ENCODE measurements around the gene CD86.
"Not testable (repeated sequence)": the region's sequence is repeated elsewhere in the genome, so short reads cannot be mapped to it uniquely, and the experiment has no call there.

Gene CD86

GRCh38 chr3:122055215-122055614 is at the start of gene CD86:
TSS of gene CD86 (plus strand) at chr3:122055362. CDS start at chr3:122055490, 128 bp downstream.
- DNase-seq (ENCODE audit: low spot score): no peak

GRCh38 chr3:122006267-122006666 is 48.9 kb upstream of the CD86 start:
- no peak for DNase-seq (ENCODE audit: low spot score)

- DNase-seq (ENCODE audit: low spot score): no peak
These were observed 47.0 kb upstream of the CD86 start for GRCh38 chr3:122008166-122008565.

GRCh38 chr3:122010506-122010905 is 44.7 kb upstream of the CD86 start:
- DNase-seq (ENCODE audit: low spot score): no peak

GRCh38 chr3:122011396-122011795 is 43.8 kb upstream of the CD86 start:
- DNase-seq (ENCODE audit: low spot score): no peak

GRCh38 chr3:122012821-122013220 is 42.3 kb upstream of the CD86 start:
- no peak for DNase-seq (ENCODE audit: low spot score)

- DNase-seq (ENCODE audit: low spot score): no peak
These were observed 41.7 kb upstream of the CD86 start for GRCh38 chr3:122013448-122013925.

- no peak for DNase-seq (ENCODE audit: low spot score)
These were observed 40.4 kb upstream of the CD86 start for GRCh38 chr3:122014741-122015140.

GRCh38 chr3:122019493-122019892 is 35.7 kb upstream of the CD86 start:
- no peak for DNase-seq (ENCODE audit: low spot score)

- DNase-seq (ENCODE audit: low spot score): no peak
These were observed 34.1 kb upstream of the CD86 start for GRCh38 chr3:122021037-122021436.

GRCh38 chr3:122021811-122022401 is 33.3 kb upstream of the CD86 start, which contains the start of gene ILDR1:
TSS of gene ILDR1 (minus strand) at chr3:122022247. CDS start at chr3:122022077, 170 bp downstream.
- no peak for DNase-seq (ENCODE audit: low spot score)

- DNase-seq (ENCODE audit: low spot score): no peak
These were observed 31.7 kb upstream of the CD86 start for GRCh38 chr3:122023335-122023910.

GRCh38 chr3:122024800-122025199 is 30.4 kb upstream of the CD86 start:
- no peak for DNase-seq (ENCODE audit: low spot score)

GRCh38 chr3:122025296-122025695 is 29.9 kb upstream of the CD86 start:
- no peak for DNase-seq (ENCODE audit: low spot score)

- no peak for DNase-seq (ENCODE audit: low spot score)
These were observed 24.6 kb upstream of the CD86 start for GRCh38 chr3:122030381-122031122.

GRCh38 chr3:122031123-122031468 is 24.1 kb upstream of the CD86 start:
- DNase-seq (ENCODE audit: low spot score): no peak

GRCh38 chr3:122032531-122032930 is 22.6 kb upstream of the CD86 start:
- DNase-seq (ENCODE audit: low spot score): no peak

GRCh38 chr3:122033023-122033422 is 22.1 kb upstream of the CD86 start:
- no peak for DNase-seq (ENCODE audit: low spot score)

- not testable (repeated sequence) for DNase-seq (ENCODE audit: low spot score)
These were observed 7.9 kb upstream of the CD86 start for GRCh38 chr3:122047296-122047695.

- not testable (repeated sequence) for DNase-seq (ENCODE audit: low spot score)
These were observed 7.4 kb upstream of the CD86 start for GRCh38 chr3:122047773-122048172.

GRCh38 chr3:122052968-122053367 is 2.2 kb upstream of the CD86 start:
- no peak for DNase-seq (ENCODE audit: low spot score)

- DNase-seq (ENCODE audit: low spot score): no peak
These were observed 2.5 kb downstream of the CD86 start for GRCh38 chr3:122057671-122058070.

GRCh38 chr3:122058294-122058693 is 3.1 kb downstream of the CD86 start:
- DNase-seq (ENCODE audit: low spot score): no peak
